Raji (cell line): ENCODE measurements around the gene PPM1B.

Experiments used
- POLR2A ChIP-seq: IDR thresholded peaks from 2 replicates; pipeline ENCODE4 v1.6.1; 2011; ENCODE audit warnings: low read depth, low read length, control low read depth; ENCODE audit not compliant: insufficient read depth

The PPM1B gene

GRCh38 chr2:44267269-44267795 is 98.7 kb downstream of the PPM1B start:
- TF ChIP-seq POLR2A: no peak

GRCh38 chr2:44267796-44268648 is 99.3 kb downstream of the PPM1B start:
- TF ChIP-seq POLR2A: no peak

- no peak for TF ChIP-seq POLR2A
These were observed 101.2 kb downstream of the PPM1B start for GRCh38 chr2:44269831-44270230.

DNA sequence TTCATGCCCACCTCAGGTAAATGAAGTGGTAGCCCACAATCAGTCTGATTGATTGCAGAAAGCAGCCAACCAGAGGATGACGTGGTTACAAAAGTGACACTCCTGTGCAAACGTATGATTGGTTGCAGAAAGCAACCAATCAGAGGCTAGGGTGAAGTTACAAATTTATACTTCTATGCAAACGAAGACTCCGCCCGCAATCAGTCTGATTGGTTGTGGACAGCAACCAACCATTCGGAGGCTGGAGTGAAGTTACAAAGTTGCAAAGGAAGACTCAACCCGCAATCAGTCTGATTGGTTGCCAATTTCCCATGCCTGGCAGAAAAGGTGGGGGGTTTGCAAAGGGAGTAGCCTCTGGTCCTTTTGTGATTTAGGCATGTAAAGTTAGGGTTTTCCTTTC is 102.6 kb downstream of the PPM1B start:
- TF ChIP-seq POLR2A: no peak

GRCh38 chr2:44273076-44273475 is 104.4 kb downstream of the PPM1B start:
- TF ChIP-seq POLR2A: no peak

DNA sequence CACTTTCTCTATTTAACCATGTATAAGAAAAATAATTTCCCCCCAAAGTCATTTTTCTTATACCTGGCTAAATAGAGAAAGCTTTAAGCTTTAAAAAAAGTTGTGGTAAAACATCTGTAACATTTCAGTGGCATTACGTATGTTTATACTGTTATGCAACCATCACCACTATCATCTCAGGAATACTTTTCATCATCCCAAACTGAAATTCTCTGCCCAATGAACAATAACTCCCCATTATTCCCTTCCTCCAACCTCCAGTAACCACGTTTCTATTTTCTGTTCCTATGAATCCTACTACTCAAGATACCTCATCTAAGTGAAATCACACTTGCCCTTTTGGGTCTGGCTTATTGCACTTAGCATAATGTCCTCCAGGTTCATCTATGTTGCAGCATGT is 104.9 kb downstream of the PPM1B start:
- no peak for TF ChIP-seq POLR2A

- no peak for TF ChIP-seq POLR2A
These were observed 107.2 kb downstream of the PPM1B start for GRCh38 chr2:44275927-44276303.

DNA sequence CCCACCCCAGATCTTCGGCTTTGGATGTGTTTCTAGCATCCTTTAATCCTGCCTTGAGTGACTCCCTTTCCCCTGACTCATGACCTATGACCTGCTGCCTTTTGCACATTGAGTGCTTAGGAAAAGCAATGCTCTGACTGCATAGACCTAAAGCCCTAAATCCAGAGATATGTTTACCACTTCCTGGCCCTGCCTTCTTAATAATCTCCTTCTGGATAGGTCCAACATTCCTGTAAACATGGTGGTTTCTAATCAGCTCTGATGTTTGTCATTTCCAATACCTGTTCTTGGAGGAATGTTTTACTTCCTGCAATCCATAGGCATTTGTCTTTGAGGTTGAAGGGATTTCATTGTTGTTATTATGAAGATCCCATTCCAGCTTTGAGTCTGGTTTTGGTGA is 108.9 kb downstream of the PPM1B start:
- TF ChIP-seq POLR2A: no peak

DNA sequence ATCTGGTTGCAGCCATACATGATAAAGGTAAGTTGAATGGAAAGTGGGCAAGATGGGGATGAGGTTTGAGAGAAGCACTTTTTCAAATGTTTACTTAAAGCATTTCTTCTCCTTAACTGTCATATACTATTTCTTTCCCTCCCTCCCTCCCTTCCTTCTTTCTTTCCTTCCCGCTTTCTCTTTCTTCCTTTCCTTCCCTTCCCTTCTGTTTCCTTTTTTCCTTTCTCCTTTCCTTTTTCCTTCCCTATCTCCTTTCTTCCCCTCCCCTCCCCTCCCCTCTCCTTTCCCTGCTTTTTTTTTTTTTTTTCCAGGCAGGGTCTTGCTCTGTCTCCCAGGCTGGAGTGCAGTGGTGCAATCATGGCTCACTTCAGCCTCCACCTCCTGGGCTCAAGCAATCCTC is 112.2 kb downstream of the PPM1B start:
- TF ChIP-seq POLR2A: no peak
